Aorta (tissue), 5 donors: ENCODE data around the gene CKAP4. TPM values are rescaled to one million over a fixed set of nuclear protein-coding genes. Genes with fewer than 3 reads are reported as not detected.

ENCODE experiments used
- ATAC-seq: fragments of 200-7000 bp; cut with Tn5 transposase; one replicate; pipeline ENCODE4 v1.9.1; 2022; ENCODE audit warnings: moderate library complexity; ENCODE audit not compliant: low FRiP score
- DNase-seq, 2 donors: peaks; one replicate each; pipeline ENCODE4 v3.0.0-alpha.2; 2020
- H3K27ac ChIP-seq, 2 donors: one replicate each; pipeline ENCODE4 v1.5.1; 2013; ENCODE audit warnings: low read length in 2 of 2, mild to moderate bottlenecking in 2 of 2, moderate library complexity in 2 of 2, control low read depth in 1 of 2, inconsistent platforms in 1 of 2, low read depth in 1 of 2
- H3K27me3 ChIP-seq, 2 donors: one replicate each; pipeline ENCODE4 v1.6.1; 2013; ENCODE audit warnings: control low read depth in 1 of 2, low read length in 1 of 2, mild to moderate bottlenecking in 1 of 2, moderate library complexity in 1 of 2; ENCODE audit not compliant: insufficient read depth in 2 of 2, control insufficient read depth in 1 of 2
- H3K36me3 ChIP-seq, 2 donors: one replicate each; pipeline ENCODE4 v1.6.1; 2013; ENCODE audit warnings: control low read depth in 1 of 2, low read length in 1 of 2, mild to moderate bottlenecking in 1 of 2; ENCODE audit not compliant: insufficient read depth in 2 of 2, control insufficient read depth in 1 of 2
- H3K4me1 ChIP-seq, 2 donors: one replicate each; pipeline ENCODE4 v1.6.1; 2013; ENCODE audit warnings: low read length in 2 of 2, control low read depth in 1 of 2, mild to moderate bottlenecking in 1 of 2, moderate library complexity in 1 of 2; ENCODE audit not compliant: insufficient read depth in 2 of 2, control insufficient read depth in 1 of 2
- H3K4me3 ChIP-seq, 2 donors: one replicate each; pipeline ENCODE4 v1.5.1; 2013; ENCODE audit warnings: low read length in 2 of 2, control low read depth in 1 of 2, mild to moderate bottlenecking in 1 of 2
- H3K9me3 ChIP-seq: one replicate; pipeline ENCODE4 v1.6.1; 2013; ENCODE audit warnings: mild to moderate bottlenecking, low read length; ENCODE audit not compliant: control insufficient read depth
- WGBS, 2 donors: extraction: QIAGEN DNeasy Blood & Tissue Kit; methylation state at CpG; one replicate each; pipeline ENCODE4 v1.1.7; 2013; 5-methylcytosine and 5-hydroxymethylcytosine counted together
- intact Hi-C, 2 donors: fragments of 100-400 bp; cut with DNase I; formaldehyde crosslinking; loops; one replicate each; pipeline versions ENCODE4 v1.14.2 to v1.15.0; 2022
- polyA plus RNA-seq, 2 donors: library from polyadenylated mRNA; stranded (reverse); fragments of 200-250 nt; gene quantifications; one replicate each; pipeline ENCODE4 v1.2.3, GENCODE V29; 2013
- total RNA-seq, 2 donors: library from RNA; stranded (reverse); fragmentation: NEBNext Ultra II Directional; extraction: Animal tissue kit (Norgen Biotek cat#: 25700); gene quantifications; one replicate each; pipeline ENCODE4 v1.2.1, GENCODE V29; 2021
- donor health status: healthy with polysubstance abuse.
- donor health status: Bipolar disorder and iron deficiency.
- donor health status: DM: no; HTN: no; CAD: no.
- donor health status: DM: no; HTN: no; CAD: no.
- donor health status: DM: yes; HTN: yes; CAD: no.

CKAP4 gene
- total and polyA plus RNA-seq, 4 donors = 17.2 to 69.6 (median 43.2) TPM

DNA sequence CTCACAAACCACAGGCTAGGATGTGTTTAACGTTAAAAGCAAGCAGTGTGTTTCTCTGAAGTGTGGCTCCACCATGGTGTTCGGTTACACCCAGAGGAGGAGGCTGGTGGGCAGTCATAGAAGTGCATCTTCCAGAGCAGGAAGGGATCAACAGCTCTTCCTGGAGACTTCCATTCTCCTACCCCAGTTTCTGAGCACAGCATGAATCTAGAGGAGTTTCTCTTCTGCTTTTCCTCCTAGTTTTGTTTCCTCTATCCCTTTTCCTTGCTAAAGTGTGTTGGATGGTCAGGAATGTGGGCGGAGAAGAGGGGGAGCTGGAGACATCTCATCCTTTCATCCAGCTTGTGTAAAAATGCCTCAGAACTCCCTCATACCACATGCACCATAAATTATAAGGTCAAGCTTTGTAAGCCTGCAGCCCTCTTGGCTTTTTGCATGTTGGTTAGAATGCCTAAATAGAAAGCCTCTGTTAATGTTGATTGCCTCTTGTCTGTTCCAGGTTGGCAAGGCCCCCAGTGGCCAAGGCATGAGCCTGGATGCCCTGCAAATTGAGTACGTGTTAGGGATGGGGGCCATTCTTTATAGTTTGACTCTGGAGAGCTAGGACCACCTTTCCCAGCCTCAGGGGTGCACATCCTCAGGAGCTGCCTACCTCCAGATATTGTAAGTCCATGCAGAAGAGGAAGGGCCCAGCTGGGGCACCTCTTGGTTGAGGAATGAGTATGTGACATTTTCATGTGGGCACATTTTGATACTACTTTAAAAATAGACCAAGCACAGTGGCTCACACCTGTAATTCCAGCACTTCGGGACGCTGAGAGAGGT, 4.0 kb upstream of the CKAP4 start:
- Histone ChIP-seq H3K4me3 (no peak overlapping the region), H3K27me3 (no peaks in the 10 kb centered on the region), H3K9me3 (no peaks in the 10 kb centered on the region), H3K36me3 (no peaks in the 10 kb centered on the region), H3K4me1 (no peaks in the 10 kb centered on the region), H3K27ac (no peak overlapping the region)
- intact Hi-C loops = no loop called here
- DNase-seq (no peak), ATAC-seq (no peak)
- WGBS, 2 donors = 71 to 75% methylated on average over 6 of the region's 6 CpGs

DNA sequence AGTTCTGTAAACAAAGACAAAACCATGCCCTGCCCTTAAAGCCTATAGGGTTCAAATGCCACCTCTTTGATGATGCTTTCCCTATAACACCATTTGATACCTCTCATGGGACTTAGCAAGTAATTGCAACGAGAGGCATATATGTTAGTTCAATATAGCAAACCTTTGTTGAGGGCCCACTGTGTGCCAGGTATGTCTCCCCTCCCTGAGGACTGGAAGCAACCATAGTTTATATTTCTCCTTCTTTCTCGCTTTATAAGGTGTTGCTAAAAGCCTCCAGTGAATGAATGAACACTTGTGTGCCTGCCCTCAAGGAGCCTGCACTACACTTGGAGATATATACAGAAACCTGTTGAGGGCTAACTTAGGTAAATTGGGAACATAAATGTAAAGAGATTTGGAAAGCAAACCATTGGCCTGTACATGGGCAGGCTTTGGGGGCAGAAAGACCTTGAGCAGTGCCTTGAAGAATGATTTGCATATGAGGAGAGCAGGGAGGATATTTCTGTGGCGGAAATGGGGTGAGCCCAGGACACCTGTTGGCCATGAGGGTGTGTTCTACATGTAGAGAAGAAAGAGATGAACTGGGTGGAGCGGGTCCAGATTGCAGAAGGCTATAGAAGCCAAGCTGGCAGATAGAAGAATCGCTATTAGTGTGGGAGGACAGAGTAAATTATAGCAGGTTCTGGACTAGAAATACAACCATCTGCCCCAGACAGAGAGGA, 1.8 kb upstream of the CKAP4 start:
- no peaks in the 10 kb centered on the region for H3K27me3 ChIP-seq
- H3K27ac ChIP-seq = no peak overlapping the region
- no peak overlapping the region for H3K4me3 ChIP-seq
- 85 to 86% methylated on average over 5 of the region's 5 CpGs for WGBS, 2 donors
- no peaks in the 10 kb centered on the region for H3K9me3 ChIP-seq
- intact Hi-C loops = loop anchor here in 1 of 2 donors (5.0 kb wide), 1 partner anchor 53 kb away; the partner anchor contains the start of gene TCP11L2
- DNase-seq = no peak
- peaks cover 0 to 4% of the 10 kb centered on the region in 2 donors for H3K4me1 ChIP-seq
- no peak for ATAC-seq
- H3K36me3 ChIP-seq = no peaks in the 10 kb centered on the region

DNA sequence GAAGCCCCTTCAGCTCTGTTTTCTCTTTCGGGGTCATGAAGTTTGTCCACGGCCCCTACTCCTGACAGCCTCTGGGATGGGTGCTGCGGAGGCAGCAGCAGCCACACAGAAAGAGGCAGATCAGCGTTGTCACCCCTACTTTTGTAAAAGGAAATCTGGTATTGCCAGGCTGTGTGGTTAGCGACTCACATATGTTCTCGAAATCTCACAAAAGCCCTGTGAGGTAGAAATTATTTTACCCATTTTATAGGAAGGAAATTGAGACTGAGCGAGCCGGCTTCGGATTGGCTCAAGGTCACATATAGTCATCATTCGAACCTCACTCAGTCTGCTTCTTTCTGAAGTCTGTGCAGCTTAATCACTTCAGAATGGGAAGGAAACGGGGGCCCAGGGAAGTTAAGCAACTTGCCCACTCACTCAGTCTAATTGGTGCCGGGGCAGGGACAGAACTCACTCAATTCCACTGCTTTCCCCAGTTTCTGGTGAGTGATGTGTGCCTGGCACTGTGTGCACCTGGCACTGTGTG, 1.1 kb upstream of the CKAP4 start:
- DNase-seq (no peak), ATAC-seq (no peak)
- WGBS, 2 donors = 9 to 11% methylated on average over 12 of the region's 12 CpGs
- Histone ChIP-seq H3K27ac (peak overlapping the region; percentile 77 to 94), H3K9me3 (no peaks in the 10 kb centered on the region), H3K4me3 (peak overlapping the region in 1 of 2 donors; percentile 88), H3K27me3 (no peaks in the 10 kb centered on the region), H3K4me1 (peaks cover 0 to 4% of the 10 kb centered on the region in 2 donors), H3K36me3 (no peaks in the 10 kb centered on the region)
- intact Hi-C loops = loop anchor here in 1 of 2 donors (5.0 kb wide), 1 partner anchor 53 kb away; the partner anchor contains the start of gene TCP11L2

DNA sequence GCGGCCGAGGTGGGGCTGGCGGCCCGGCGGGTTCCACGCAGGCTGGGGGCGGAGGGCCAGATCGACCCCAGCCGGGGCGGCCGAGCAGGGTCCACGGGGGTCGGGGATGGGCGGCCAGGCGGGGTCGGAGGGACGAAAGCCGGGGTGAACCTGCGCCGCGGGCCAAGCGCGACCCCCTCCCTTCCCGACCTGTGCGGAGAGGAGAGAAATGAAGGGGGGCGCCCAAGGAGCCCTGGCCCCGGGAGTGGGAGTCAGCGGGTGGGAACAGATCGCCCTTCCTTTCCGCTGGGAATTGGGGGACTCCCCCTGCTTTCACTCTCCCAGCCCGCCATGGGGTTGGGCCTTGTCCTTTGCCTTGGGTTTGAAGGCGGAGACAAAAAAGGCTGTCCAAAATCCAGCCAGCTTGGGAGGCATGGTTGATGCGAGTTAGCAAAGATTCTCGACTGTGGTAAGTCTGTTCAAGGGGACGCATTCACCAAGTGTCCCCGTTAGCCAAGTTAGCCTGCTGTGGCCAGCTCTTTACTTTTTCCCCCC, 559 bp upstream of the CKAP4 start:
- H3K4me3 ChIP-seq = peak overlapping the region; percentile 39 to 88
- peak; percentile 77 to 88 for DNase-seq
- peaks cover 0 to 4% of the 10 kb centered on the region in 2 donors for H3K4me1 ChIP-seq
- no peaks in the 10 kb centered on the region for H3K27me3 ChIP-seq
- H3K27ac ChIP-seq = peak overlapping the region; percentile 77 to 94
- no peaks in the 10 kb centered on the region for H3K9me3 ChIP-seq
- intact Hi-C loops = loop anchor here in 1 of 2 donors (5.0 kb wide), 1 partner anchor 54 kb away; the partner anchor contains the start of gene TCP11L2
- ATAC-seq = peak; percentile 67
- H3K36me3 ChIP-seq = no peaks in the 10 kb centered on the region
- 0 to 1% methylated on average over 7 to 36 of the region's 36 CpGs for WGBS, 2 donors

- WGBS, 2 donors = 0 to 1% methylated on average over 29 to 71 of the region's 71 CpGs
- DNase-seq (peak; percentile 78 to 91), ATAC-seq (peak; percentile 40)
- peak overlapping the region; percentile 39 to 88 for H3K4me3 ChIP-seq
- no peaks in the 10 kb centered on the region for H3K9me3 ChIP-seq
- H3K27me3 ChIP-seq = no peaks in the 10 kb centered on the region
- H3K4me1 ChIP-seq = peaks cover 0 to 4% of the 10 kb centered on the region in 2 donors
- peak overlapping the region; percentile 71 to 92 for H3K27ac ChIP-seq
- H3K36me3 ChIP-seq = peaks cover 0 to 1% of the 10 kb centered on the region in 2 donors
- intact Hi-C loops = loop anchor here (2.0 to 5.0 kb wide), 2 partner anchors 55 to 56 kb away; partner anchors contain the start of gene TCP11L2 (in 2 of the 2)
Measured at GRCh38 chr12:106246891-106247673, 738 bp downstream of the CKAP4 start.

GRCh38 chr12:106245767-106246166, 2.1 kb downstream of the CKAP4 start:
- ATAC-seq (peak; percentile 37), DNase-seq (peak; percentile 80 to 81)
- intact Hi-C loops = loop anchor here (2.0 to 5.0 kb wide), 2 partner anchors 57 kb away; partner anchors contain the start of gene TCP11L2 (in 2 of the 2)
- Histone ChIP-seq H3K4me1 (peaks cover 0 to 4% of the 10 kb centered on the region in 2 donors), H3K4me3 (peak overlapping the region in 1 of 2 donors; percentile 12), H3K9me3 (no peaks in the 10 kb centered on the region), H3K27ac (peak overlapping the region in 1 of 2 donors; percentile 80), H3K27me3 (no peaks in the 10 kb centered on the region), H3K36me3 (peaks cover 0 to 1% of the 10 kb centered on the region in 2 donors)
- 13% methylated on average over 12 of the region's 12 CpGs for WGBS, 2 donors

DNA sequence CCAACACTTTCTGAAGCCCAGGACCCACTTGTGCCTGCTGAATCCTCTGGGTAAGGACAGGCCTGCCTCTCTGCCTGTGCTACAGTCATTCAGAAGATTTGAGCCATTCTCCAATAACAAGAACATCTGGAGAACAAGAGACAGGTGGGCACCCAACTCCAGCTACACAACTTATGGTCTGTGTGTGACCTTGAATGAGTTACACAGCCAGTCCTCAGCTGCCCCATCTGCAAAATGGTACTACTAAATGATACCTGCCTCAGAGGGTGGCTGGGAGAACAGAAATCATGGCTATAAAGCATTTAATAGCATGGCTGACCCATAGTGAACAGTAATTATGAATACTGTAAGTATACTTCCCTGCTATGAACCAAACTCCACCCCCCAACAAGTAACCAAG, 4.2 kb downstream of the CKAP4 start:
- Histone ChIP-seq H3K9me3 (no peaks in the 10 kb centered on the region), H3K4me3 (no peak overlapping the region), H3K4me1 (peaks cover 0 to 4% of the 10 kb centered on the region in 2 donors), H3K36me3 (peaks cover 0 to 5% of the 10 kb centered on the region in 2 donors), H3K27me3 (no peaks in the 10 kb centered on the region), H3K27ac (no peak overlapping the region)
- ATAC-seq (no peak), DNase-seq (no peak)
- intact Hi-C loops = no loop called here

- peaks cover 0 to 4% of the 10 kb centered on the region in 2 donors for H3K4me1 ChIP-seq
- DNase-seq (no peak), ATAC-seq (no peak)
- intact Hi-C loops = no loop called here
- no peak overlapping the region for H3K4me3 ChIP-seq
- H3K9me3 ChIP-seq = no peaks in the 10 kb centered on the region
- H3K27me3 ChIP-seq = no peaks in the 10 kb centered on the region
- H3K27ac ChIP-seq = no peak overlapping the region
- H3K36me3 ChIP-seq = peaks cover 0 to 5% of the 10 kb centered on the region in 2 donors
Measured at GRCh38 chr12:106240821-106241220, 7.0 kb downstream of the CKAP4 start.
